ENCODE data around the gene CTDP1. TPM values are rescaled to one million over a fixed set of nuclear protein-coding genes. Genes with fewer than 3 reads are reported as not detected.
A peak's percentile ranks its signal among the peaks of the same experiment; 100 is the strongest.

CTDP1 gene
- total RNA-seq, 4 donors from 2014 or later: 18.6 to 35.3 (median 27.4) TPM

- Histone ChIP-seq H3K27ac (peak overlapping the region; percentile 14), H3K9me3 (no peaks in the 10 kb centered on the region), H3K4me3 (no peak overlapping the region), H3K27me3 (peaks cover 21% of the 10 kb centered on the region), H3K4me1 (peaks cover 11% of the 10 kb centered on the region), H3K36me3 (no peaks in the 10 kb centered on the region)
- WGBS: 74% methylated on average over 6 of the region's 6 CpGs
- peak in 1 of 2 donors; percentile 32 for DNase-seq (ENCODE audit: low spot score in 2 of 2)
- TF ChIP-seq POLR2AphosphoS5 (IDR thresholded peaks at IDR 0.05) (no peak), EP300 (IDR thresholded peaks at IDR 0.05) (no peak), CTCF (IDR thresholded peaks at IDR 0.05) (no peak), POLR2A (IDR thresholded peaks at IDR 0.05) (no peak)
Measured at GRCh38 chr18:79642626-79643025, 37.0 kb upstream of the CTDP1 start.

GRCh38 chr18:79643054-79643984 lies 36.3 kb upstream of the CTDP1 start:
- WGBS: 79% methylated on average over 26 of the region's 27 CpGs

DNA sequence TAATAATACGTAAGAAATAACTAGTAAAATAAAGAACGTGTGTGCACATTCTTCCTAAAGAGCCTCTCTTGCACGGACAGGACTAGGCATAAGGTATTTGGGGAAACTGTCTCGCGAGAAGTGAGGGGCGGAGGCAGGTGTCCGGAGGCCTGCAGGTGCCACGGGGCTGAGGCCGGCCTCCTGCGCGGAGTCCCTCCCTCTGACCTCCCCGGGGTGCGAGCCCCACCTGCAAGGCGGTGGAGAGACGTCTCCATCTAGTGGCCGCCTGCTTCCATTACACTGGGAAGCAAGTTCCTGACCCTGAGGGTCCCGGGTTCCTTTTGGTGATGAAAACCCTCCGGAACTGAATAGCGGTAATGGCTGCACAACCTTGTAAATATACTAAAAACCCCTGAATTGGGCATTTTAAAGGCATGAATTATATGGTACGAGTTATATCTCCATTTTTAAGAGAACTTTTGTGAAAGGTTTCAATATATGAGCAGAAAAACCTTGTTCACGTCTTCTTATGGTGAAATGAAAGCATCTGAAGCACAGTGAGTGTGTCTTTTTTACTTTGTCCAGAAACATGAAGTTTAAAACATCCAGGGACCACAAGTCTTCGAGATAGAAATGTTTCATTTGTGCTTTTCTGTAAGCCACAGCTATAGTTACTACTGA lies 35.5 kb upstream of the CTDP1 start:
- no peaks in the 10 kb centered on the region for H3K9me3 ChIP-seq
- H3K27ac ChIP-seq: no peak overlapping the region
- H3K4me1 ChIP-seq: peaks cover 11% of the 10 kb centered on the region
- DNase-seq (ENCODE audit: low spot score in 2 of 2): peak in 1 of 2 donors; percentile 80
- 11% methylated on average over 22 of the region's 22 CpGs for WGBS
- H3K4me3 ChIP-seq: no peak overlapping the region
- H3K27me3 ChIP-seq: peaks cover 10% of the 10 kb centered on the region
- H3K36me3 ChIP-seq: no peaks in the 10 kb centered on the region
- no peak for TF ChIP-seq POLR2A (IDR thresholded peaks at IDR 0.05)
- TF ChIP-seq POLR2AphosphoS5 (IDR thresholded peaks at IDR 0.05): no peak
- TF ChIP-seq CTCF (IDR thresholded peaks at IDR 0.05): peak; percentile 92 to 93
- no peak for TF ChIP-seq EP300 (IDR thresholded peaks at IDR 0.05)

More at GRCh38 chr18:79643054-79643984, 36.3 kb upstream of the CTDP1 start:
- H3K9me3 ChIP-seq: no peaks in the 10 kb centered on the region
- TF ChIP-seq CTCF (IDR thresholded peaks at IDR 0.05): no peak
- TF ChIP-seq POLR2AphosphoS5 (IDR thresholded peaks at IDR 0.05): no peak
- TF ChIP-seq EP300 (IDR thresholded peaks at IDR 0.05): no peak
- TF ChIP-seq POLR2A (IDR thresholded peaks at IDR 0.05): no peak
- peaks cover 14% of the 10 kb centered on the region for H3K27me3 ChIP-seq
- peaks cover 11% of the 10 kb centered on the region for H3K4me1 ChIP-seq
- H3K4me3 ChIP-seq: no peak overlapping the region
- H3K36me3 ChIP-seq: no peaks in the 10 kb centered on the region
- peak in 1 of 2 donors; percentile 47 for DNase-seq (ENCODE audit: low spot score in 2 of 2)
- peak overlapping the region; percentile 14 for H3K27ac ChIP-seq

DNA sequence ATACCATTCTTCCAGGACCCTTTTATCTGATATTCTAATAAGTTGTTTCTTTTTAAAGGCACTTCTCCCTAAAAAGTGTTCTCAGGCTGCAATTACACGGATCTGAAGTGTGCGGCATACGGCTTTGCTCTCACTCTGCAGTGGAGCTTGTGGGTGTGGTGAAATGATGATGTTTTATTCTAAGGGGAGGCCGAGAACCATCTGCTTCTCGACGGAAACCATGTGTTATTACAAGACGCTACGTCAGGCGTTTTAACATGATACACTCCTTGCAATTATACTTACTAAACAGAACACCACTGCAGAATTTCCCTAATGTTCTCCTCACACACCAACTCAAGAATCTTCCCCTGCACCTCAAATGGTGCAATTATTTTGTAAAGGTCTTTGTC lies 34.9 kb upstream of the CTDP1 start:
- Histone ChIP-seq H3K9me3 (no peaks in the 10 kb centered on the region), H3K27ac (no peak overlapping the region), H3K4me1 (peaks cover 11% of the 10 kb centered on the region), H3K36me3 (no peaks in the 10 kb centered on the region), H3K4me3 (no peak overlapping the region), H3K27me3 (peaks cover 10% of the 10 kb centered on the region)
- 69% methylated on average over 9 of the region's 9 CpGs for WGBS
- no peak for DNase-seq (ENCODE audit: low spot score in 2 of 2)
- TF ChIP-seq POLR2A (IDR thresholded peaks at IDR 0.05) (no peak), EP300 (IDR thresholded peaks at IDR 0.05) (no peak), POLR2AphosphoS5 (IDR thresholded peaks at IDR 0.05) (no peak), CTCF (IDR thresholded peaks at IDR 0.05) (no peak)

Data from suprapubic skin (tissue), 4 donors.